Measurements from ENCODE around the gene TSPAN9. TPM values are rescaled to one million over a fixed set of nuclear protein-coding genes. Genes with fewer than 3 reads are reported as not detected.

TSPAN9 gene
- polyA plus RNA-seq, 1 experiment, result 67.0 TPM

- no peak for TF ChIP-seq CTCF (IDR thresholded peaks at IDR 0.05; ENCODE audit: insufficient read depth, low read depth, low read length)
- CTCF ChIA-PET, result interaction anchor here (1.2 to 2.5 kb wide), 3 partner anchors 9 to 189 kb away, joined by 5 to 12 read pairs (median 6); no protein-coding TSS in a partner anchor
These were observed 33.8 kb upstream of the TSPAN9 start for GRCh38 chr12:3043406-3043805.

DNA sequence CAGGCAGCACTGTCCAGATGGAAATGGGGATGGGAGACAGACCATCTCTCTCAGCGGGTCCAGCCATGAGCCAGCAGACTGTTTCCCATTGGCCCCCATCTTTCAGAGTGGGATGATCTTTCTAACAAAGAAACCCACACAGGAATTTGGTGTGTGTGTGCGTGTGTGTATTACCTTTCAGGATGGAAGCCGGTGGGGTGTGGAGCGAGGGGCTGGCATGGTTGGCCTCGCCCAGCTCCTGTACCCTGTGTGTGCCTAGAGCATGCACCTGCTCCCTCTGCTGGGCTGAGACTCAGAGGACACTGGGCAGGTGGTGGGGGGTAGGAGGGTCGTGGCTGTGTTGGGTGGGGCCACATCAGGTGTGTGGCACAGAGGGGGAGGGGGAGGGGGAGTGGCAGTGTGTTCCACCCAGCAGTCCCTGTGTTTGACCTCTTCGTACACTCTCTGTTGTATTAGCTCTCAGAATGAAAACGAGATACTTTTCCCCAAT is 33.0 kb upstream of the TSPAN9 start:
- Histone ChIP-seq H3K36me3 (ENCODE audit: control insufficient read depth, insufficient read depth, low read length) (peaks cover 7% of the 10 kb centered on the region; the same call in 1 of the 2 replicates), H3K4me3 (ENCODE audit: low read depth, low read length) (no peak overlapping the region), H3K27me3 (ENCODE audit: control insufficient read depth, insufficient read depth, low read length) (no peaks in the 10 kb centered on the region; the same call in 1 of the 2 replicates)
- CTCF ChIA-PET, result interaction anchor here (0.8 kb wide), 1 partner anchor 9 kb away, joined by 3 read pairs; no protein-coding TSS in a partner anchor
- POLR2A ChIA-PET, result no interaction called here
- no peak for DNase-seq (ENCODE audit: low read depth)
- no peak for TF ChIP-seq CTCF (IDR thresholded peaks at IDR 0.05; ENCODE audit: insufficient read depth, low read depth, low read length)

More at GRCh38 chr12:3043406-3043805, 33.8 kb upstream of the TSPAN9 start:
- POLR2A ChIA-PET, result no interaction called here
- Histone ChIP-seq H3K27me3 (ENCODE audit: control insufficient read depth, insufficient read depth, low read length) (no peaks in the 10 kb centered on the region), H3K36me3 (ENCODE audit: control insufficient read depth, insufficient read depth, low read length) (peaks cover 7% of the 10 kb centered on the region; the same call in 1 of the 2 replicates), H3K4me3 (ENCODE audit: low read depth, low read length) (no peak overlapping the region)
- no peak for DNase-seq (ENCODE audit: low read depth)

DNA sequence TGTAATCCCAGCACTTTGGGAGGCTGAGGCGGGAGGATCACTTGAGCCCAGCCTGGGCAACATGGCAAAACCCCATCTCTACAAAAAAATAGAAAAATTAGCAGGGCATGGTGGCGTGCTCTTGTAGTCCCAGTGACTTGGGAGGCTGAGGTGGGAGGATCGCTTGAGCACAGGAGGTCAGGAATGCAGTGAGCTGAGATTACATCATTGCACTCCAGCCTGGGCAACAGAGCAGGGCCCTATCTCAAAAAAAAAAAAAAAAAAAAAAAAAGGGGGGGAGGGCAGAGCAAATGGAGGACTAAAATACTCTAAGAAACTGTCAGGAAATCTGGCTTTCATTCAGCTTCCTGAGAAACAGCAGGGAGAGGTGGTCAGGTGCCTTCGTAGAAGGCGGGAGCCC is 31.7 kb upstream of the TSPAN9 start:
- no peak for DNase-seq (ENCODE audit: low read depth)
- TF ChIP-seq CTCF (IDR thresholded peaks at IDR 0.05; ENCODE audit: insufficient read depth, low read depth, low read length), result no peak
- CTCF ChIA-PET, result interaction anchor here (1.8 kb wide), 1 partner anchor 10 kb away, joined by 4 read pairs; no protein-coding TSS in a partner anchor
- POLR2A ChIA-PET, result no interaction called here
- H3K36me3 ChIP-seq (ENCODE audit: control insufficient read depth, insufficient read depth, low read length), result peaks cover 5% of the 10 kb centered on the region; the same call in 1 of the 2 replicates
- peaks cover 4% of the 10 kb centered on the region for H3K27me3 ChIP-seq (ENCODE audit: control insufficient read depth, insufficient read depth, low read length)
- H3K4me3 ChIP-seq (ENCODE audit: low read depth, low read length), result no peak overlapping the region

DNA sequence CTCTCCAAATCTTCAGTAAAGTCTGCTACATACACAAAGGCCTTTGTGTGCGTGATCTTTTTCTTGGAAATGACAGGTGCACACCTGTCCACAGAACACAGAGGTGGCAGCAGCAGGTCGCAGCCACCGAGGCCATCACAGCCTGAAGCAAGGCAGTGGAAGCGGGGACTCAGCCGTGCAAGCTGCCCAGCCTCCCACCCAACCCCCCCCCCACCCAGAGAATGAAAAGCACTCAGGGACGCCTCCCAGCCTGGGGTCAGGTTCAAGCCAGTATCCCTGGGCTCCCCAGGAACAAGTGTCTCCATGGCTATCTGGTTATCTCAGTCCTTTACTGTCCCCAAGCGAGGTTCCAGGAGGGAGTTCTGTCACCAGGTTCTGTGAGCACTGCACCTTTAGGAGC is 31.2 kb upstream of the TSPAN9 start:
- peaks cover 3% of the 10 kb centered on the region; the same call in 1 of the 2 replicates for H3K36me3 ChIP-seq (ENCODE audit: control insufficient read depth, insufficient read depth, low read length)
- no peak for DNase-seq (ENCODE audit: low read depth)
- no peak overlapping the region for H3K4me3 ChIP-seq (ENCODE audit: low read depth, low read length)
- ChIA-PET CTCF (interaction anchor here (1.8 kb wide), 1 partner anchor 11 kb away, joined by 4 read pairs; no protein-coding TSS in a partner anchor), POLR2A (no interaction called here)
- no peak for TF ChIP-seq CTCF (IDR thresholded peaks at IDR 0.05; ENCODE audit: insufficient read depth, low read depth, low read length)
- peaks cover 5% of the 10 kb centered on the region for H3K27me3 ChIP-seq (ENCODE audit: control insufficient read depth, insufficient read depth, low read length)

DNA sequence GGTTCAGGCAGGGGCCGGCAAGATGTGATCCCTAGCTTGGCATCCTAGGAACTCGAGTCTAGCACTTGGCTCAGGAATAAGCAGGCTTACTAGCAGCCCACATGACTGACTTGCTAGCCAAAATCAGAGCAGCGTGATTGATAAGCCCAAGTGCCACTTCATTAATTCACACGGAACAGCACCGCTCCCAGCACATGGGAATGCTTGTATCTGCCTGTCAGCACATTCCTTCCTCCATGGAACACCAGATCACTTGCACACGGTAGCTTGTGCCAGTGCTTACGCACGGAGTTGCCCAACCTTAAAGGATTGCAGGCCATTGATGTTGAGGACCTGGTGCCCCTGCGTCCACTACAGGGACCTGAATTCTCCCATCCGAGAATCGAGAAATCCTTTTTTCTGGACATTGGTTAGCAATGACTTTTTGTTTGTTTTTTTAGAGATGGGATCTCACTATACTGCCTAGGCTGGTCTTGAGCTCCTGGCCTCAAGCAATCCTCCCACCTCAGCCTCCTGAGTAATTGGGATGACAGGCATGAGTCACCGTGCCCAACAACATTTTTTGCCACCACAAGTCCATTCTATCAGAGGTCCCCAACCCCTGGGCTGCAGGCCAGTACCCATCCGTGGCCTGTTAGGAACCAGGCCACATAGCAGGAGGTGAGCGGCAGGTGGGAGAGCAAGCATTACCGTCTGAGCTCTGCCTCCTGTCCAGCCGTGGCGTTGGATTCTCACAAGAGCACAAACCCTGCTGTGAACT is 30.6 kb upstream of the TSPAN9 start:
- Histone ChIP-seq H3K27me3 (ENCODE audit: control insufficient read depth, insufficient read depth, low read length) (peaks cover 5% of the 10 kb centered on the region), H3K4me3 (ENCODE audit: low read depth, low read length) (no peak overlapping the region), H3K36me3 (ENCODE audit: control insufficient read depth, insufficient read depth, low read length) (peaks cover 3% of the 10 kb centered on the region; the same call in 1 of the 2 replicates)
- ChIA-PET POLR2A (no interaction called here), CTCF (interaction anchor here (0.6 to 1.8 kb wide), 2 partner anchors 11 to 262 kb away, joined by 3 to 4 read pairs; no protein-coding TSS in a partner anchor)
- DNase-seq (ENCODE audit: low read depth), result no peak
- no peak for TF ChIP-seq CTCF (IDR thresholded peaks at IDR 0.05; ENCODE audit: insufficient read depth, low read depth, low read length)
